Measurements from ENCODE around the gene STPG2.

- no peak for TF ChIP-seq HDGF (IDR thresholded peaks at IDR 0.05; ENCODE audit: borderline replicate concordance)
- no peak for TF ChIP-seq NFRKB (IDR thresholded peaks at IDR 0.05)
- no peak for TF ChIP-seq SUZ12 (IDR thresholded peaks at IDR 0.05)
- TF ChIP-seq SP1 (IDR thresholded peaks at IDR 0.05), result no peak
- no peak for TF ChIP-seq LEF1 (IDR thresholded peaks at IDR 0.05; ENCODE audit: borderline replicate concordance)
- no peak for TF ChIP-seq BHLHE40 (IDR thresholded peaks at IDR 0.05; ENCODE audit: borderline replicate concordance)
- no peak for TF ChIP-seq FOXA1 (IDR thresholded peaks at IDR 0.05)
- TF ChIP-seq L3MBTL2 (conservative IDR thresholded peaks at IDR 0.05), result no peak
- no peak for TF ChIP-seq TARDBP (IDR thresholded peaks at IDR 0.05)
- TF ChIP-seq FOXM1 (IDR thresholded peaks at IDR 0.05; ENCODE audit: borderline replicate concordance), result no peak
- no peak for TF ChIP-seq PKNOX1 (IDR thresholded peaks at IDR 0.05)
- no peak for TF ChIP-seq CTBP1 (IDR thresholded peaks at IDR 0.05; ENCODE audit: borderline replicate concordance)
- no peak for TF ChIP-seq FOXK2 (IDR thresholded peaks at IDR 0.05)
Measured at GRCh38 chr4:98126141-98126540, 17.1 kb downstream of the STPG2 start.

Data from HEK293T (cell line).